Activated CD8-positive, alpha-beta T cell treated with anti-CD3 and anti-CD28 coated beads, Interleukin-2, amount 10 ng/mL, durations not matched to agents 7 days and 5 days (primary cell): ENCODE data around the gene TCF23. TPM values are rescaled to one million over a fixed set of nuclear protein-coding genes. Genes with fewer than 3 reads are reported as not detected.

ENCODE experiments used
- ATAC-seq: fragments of 150-1000 bp; cut with Tn5 transposase; one replicate; pipeline ENCODE4 v1.10.0; 2021; ENCODE audit warnings: moderate library complexity
- CTCF ChIA-PET: fragments of 350-600 bp; sonication (Branson Sonifier 250); formaldehyde crosslinking; loops from one replicate; lab custom pipeline; 2021; ENCODE audit warnings: antibody characterized with exemption; lab: Charles Lee
- POLR2A ChIA-PET: fragments of 350-600 bp; sonication (Branson Sonifier 250); formaldehyde crosslinking; loops from one replicate; lab custom pipeline; 2021; ENCODE audit warnings: antibody characterized with exemption; lab: Charles Lee
- DNase-seq: peaks from one replicate; pipeline ENCODE4 v3.0.0-alpha.2; 2020
- H3K27ac Mint-ChIP-seq: one replicate; pipeline ENCODE4 v1.8.0; 2021; ENCODE audit warnings: mild to moderate bottlenecking, mixed read lengths
- H3K27me3 Mint-ChIP-seq: one replicate; pipeline ENCODE4 v1.8.0; 2021; ENCODE audit warnings: low read depth, mixed read lengths
- H3K36me3 Mint-ChIP-seq: one replicate; pipeline ENCODE4 v1.8.0; 2021; ENCODE audit warnings: low read depth, mixed read lengths
- H3K4me1 Mint-ChIP-seq: one replicate; pipeline ENCODE4 v1.8.0; 2021; ENCODE audit warnings: low read depth, mixed read lengths
- H3K4me3 Mint-ChIP-seq: one replicate; pipeline ENCODE4 v1.8.0; 2021; ENCODE audit warnings: mild to moderate bottlenecking, mixed read lengths
- H3K9me3 Mint-ChIP-seq: one replicate; pipeline ENCODE4 v1.8.0; 2022; ENCODE audit warnings: mixed read lengths; ENCODE audit not compliant: insufficient read depth
- total RNA-seq, 2 experiments: library from RNA; stranded (reverse); gene quantifications; one replicate each; pipeline ENCODE4 v1.2.3, GENCODE V29; 2021

TCF23 gene
- total RNA-seq, 2 experiments from 2014 or later, result not detected

- Mint-ChIP-seq H3K4me1 (no peaks in the 10 kb centered on the region), H3K27me3 (no peaks in the 10 kb centered on the region), H3K36me3 (peaks cover 18% of the 10 kb centered on the region), H3K9me3 (no peaks in the 10 kb centered on the region), H3K4me3 (no peak overlapping the region), H3K27ac (no peak overlapping the region)
- ATAC-seq (no peak), DNase-seq (no peak)
- POLR2A ChIA-PET, result no interaction called here
- CTCF ChIA-PET, result no interaction called here
These were observed 49.8 kb downstream of the TCF23 start for GRCh38 chr2:27198627-27199026.

DNA sequence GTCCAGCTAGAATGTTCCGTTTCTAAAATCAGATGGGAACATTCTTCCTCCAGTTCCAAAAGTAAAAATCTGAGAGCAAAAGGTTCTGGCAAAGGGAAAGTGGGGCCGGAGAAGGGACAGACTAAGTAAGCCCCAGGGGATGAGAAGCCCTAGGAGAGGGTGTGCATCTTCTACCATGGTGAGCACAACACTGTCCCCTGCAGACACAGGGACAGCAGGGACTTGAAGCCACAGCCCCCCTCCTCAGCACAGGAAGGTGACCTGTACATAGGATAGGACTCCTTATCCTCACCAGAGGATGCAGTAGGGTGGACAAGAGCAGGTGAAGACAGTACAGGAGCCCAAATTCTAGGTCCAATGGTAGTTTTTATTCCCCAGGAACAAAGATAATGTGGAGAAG lies 50.4 kb downstream of the TCF23 start:
- ChIA-PET POLR2A (no interaction called here), CTCF (interaction anchor here (0.9 kb wide), 1 partner anchor 30 kb away, joined by 3 read pairs; no protein-coding TSS in a partner anchor)
- DNase-seq (no peak), ATAC-seq (no peak)
- Mint-ChIP-seq H3K36me3 (peaks cover 18% of the 10 kb centered on the region), H3K27me3 (no peaks in the 10 kb centered on the region), H3K9me3 (no peaks in the 10 kb centered on the region), H3K4me1 (peaks cover 1% of the 10 kb centered on the region), H3K27ac (peak overlapping the region; percentile 44), H3K4me3 (no peak overlapping the region)

DNA sequence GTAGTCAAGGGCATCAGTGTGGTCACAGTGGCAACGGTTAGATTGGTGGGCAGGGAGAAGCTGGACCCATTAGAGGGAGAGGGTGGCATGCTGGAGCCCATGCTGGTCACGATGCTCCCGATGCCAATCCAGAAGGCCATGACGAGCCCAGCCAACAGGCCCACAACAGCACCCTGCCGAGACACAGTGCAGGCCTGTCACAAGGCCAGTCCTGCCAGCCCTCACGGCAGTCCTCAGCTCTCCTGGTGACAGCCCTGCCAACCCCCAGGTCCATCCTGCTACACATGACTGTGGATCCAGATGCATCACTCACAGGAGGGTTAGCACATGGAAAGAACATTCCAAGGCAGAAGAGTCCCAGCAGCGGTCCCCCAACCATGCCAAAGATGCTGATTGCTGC lies 52.9 kb downstream of the TCF23 start:
- H3K4me1 Mint-ChIP-seq, result peaks cover 16% of the 10 kb centered on the region
- H3K9me3 Mint-ChIP-seq, result no peaks in the 10 kb centered on the region
- H3K4me3 Mint-ChIP-seq, result no peak overlapping the region
- POLR2A ChIA-PET, result no interaction called here
- H3K36me3 Mint-ChIP-seq, result peaks cover 36% of the 10 kb centered on the region
- no peak overlapping the region for H3K27ac Mint-ChIP-seq
- CTCF ChIA-PET, result no interaction called here
- no peaks in the 10 kb centered on the region for H3K27me3 Mint-ChIP-seq
- DNase-seq (no peak), ATAC-seq (no peak)

- Mint-ChIP-seq H3K36me3 (peaks cover 46% of the 10 kb centered on the region), H3K4me3 (no peak overlapping the region), H3K4me1 (peaks cover 16% of the 10 kb centered on the region), H3K27me3 (no peaks in the 10 kb centered on the region), H3K27ac (peak overlapping the region; percentile 46), H3K9me3 (no peaks in the 10 kb centered on the region)
- DNase-seq (no peak), ATAC-seq (no peak)
- ChIA-PET POLR2A (no interaction called here), CTCF (interaction anchor here (0.7 kb wide), 1 partner anchor 33 kb away, joined by 3 read pairs; no protein-coding TSS in a partner anchor)
These were observed 54.0 kb downstream of the TCF23 start for GRCh38 chr2:27202854-27203253.

DNA sequence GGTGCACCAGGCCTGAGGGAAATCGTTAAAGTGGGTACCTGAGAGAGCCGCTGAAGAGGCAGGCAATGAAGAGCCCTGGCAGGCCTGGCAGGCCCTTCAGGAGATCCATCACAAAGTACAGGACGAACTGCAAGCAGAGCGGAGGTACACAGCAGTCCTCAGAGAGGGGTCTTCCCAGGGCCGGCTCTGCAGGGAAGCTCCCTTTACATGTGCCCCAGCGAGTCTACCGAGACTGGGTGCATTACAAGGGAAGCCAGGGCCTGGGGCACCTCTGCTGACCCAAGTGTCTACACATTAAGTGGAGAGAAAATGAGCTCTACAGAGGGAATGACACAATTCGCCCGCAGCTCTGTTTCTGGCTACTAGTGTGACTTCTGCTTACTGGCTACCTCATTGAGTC lies 54.9 kb downstream of the TCF23 start:
- POLR2A ChIA-PET, result interaction anchor here (1.0 kb wide), 1 partner anchor 8 kb away, joined by 3 read pairs; the partner anchor contains the start of genes ATRAID and SLC5A6
- Mint-ChIP-seq H3K36me3 (peaks cover 47% of the 10 kb centered on the region), H3K27ac (peak overlapping the region; percentile 10), H3K9me3 (no peaks in the 10 kb centered on the region), H3K27me3 (no peaks in the 10 kb centered on the region), H3K4me3 (no peak overlapping the region), H3K4me1 (peaks cover 20% of the 10 kb centered on the region)
- no peak for DNase-seq
- CTCF ChIA-PET, result interaction anchor here (0.7 kb wide), 1 partner anchor 34 kb away, joined by 3 read pairs; no protein-coding TSS in a partner anchor
- no peak for ATAC-seq

- POLR2A ChIA-PET, result no interaction called here
- Mint-ChIP-seq H3K27ac (peak overlapping the region; percentile 64), H3K4me3 (no peak overlapping the region), H3K36me3 (peaks cover 47% of the 10 kb centered on the region), H3K9me3 (no peaks in the 10 kb centered on the region), H3K4me1 (peaks cover 26% of the 10 kb centered on the region), H3K27me3 (no peaks in the 10 kb centered on the region)
- CTCF ChIA-PET, result no interaction called here
- DNase-seq (no peak), ATAC-seq (no peak)
These were observed 55.8 kb downstream of the TCF23 start for GRCh38 chr2:27204566-27204965.

GRCh38 chr2:27205206-27205605 lies 56.4 kb downstream of the TCF23 start:
- peaks cover 32% of the 10 kb centered on the region for H3K4me1 Mint-ChIP-seq
- CTCF ChIA-PET, result no interaction called here
- H3K27ac Mint-ChIP-seq, result no peak overlapping the region

DNA sequence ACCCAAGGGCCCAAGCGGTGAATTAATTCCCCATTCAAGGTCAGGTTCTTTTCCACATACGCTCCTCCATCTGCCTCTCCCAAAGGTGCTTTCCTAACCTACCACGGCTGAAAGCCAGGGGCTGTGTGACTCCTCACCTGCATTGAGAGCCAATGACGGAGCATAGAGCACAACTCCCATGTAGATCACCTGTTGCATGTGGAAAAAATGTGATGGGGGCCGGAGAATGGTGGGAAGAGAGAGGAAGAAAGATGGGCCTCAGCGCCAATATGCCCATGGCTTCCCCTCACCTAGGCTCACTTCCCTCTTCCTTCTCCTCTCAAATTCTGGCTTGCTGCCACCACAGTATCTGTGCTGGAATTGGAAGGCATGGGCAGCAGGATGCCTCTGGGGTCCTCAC lies 57.5 kb downstream of the TCF23 start:
- Mint-ChIP-seq H3K9me3 (no peaks in the 10 kb centered on the region), H3K27me3 (no peaks in the 10 kb centered on the region), H3K4me1 (peaks cover 37% of the 10 kb centered on the region), H3K27ac (no peak overlapping the region), H3K36me3 (peaks cover 47% of the 10 kb centered on the region), H3K4me3 (no peak overlapping the region)
- no peak for DNase-seq
- no peak for ATAC-seq
- CTCF ChIA-PET, result no interaction called here
- POLR2A ChIA-PET, result no interaction called here

More at GRCh38 chr2:27205206-27205605, 56.4 kb downstream of the TCF23 start:
- POLR2A ChIA-PET, result no interaction called here
- ATAC-seq, result no peak
- H3K27me3 Mint-ChIP-seq, result no peaks in the 10 kb centered on the region
- no peak for DNase-seq
- H3K36me3 Mint-ChIP-seq, result peaks cover 48% of the 10 kb centered on the region
- H3K4me3 Mint-ChIP-seq, result no peak overlapping the region
- H3K9me3 Mint-ChIP-seq, result no peaks in the 10 kb centered on the region

Other genes starting within 250 kb of the TCF23 start
- under 1 TPM; 0.52 to 0.95 TPM for gene MAPRE3, start 178.4 kb upstream of the TCF23 start, total RNA-seq
- gene TMEM214, start 116.0 kb upstream of the TCF23 start, total RNA-seq, result 10 to 100 TPM; 73.7 to 75.6 TPM
- 10 to 100 TPM; 13.9 to 14.8 TPM for gene AGBL5, start 97.3 kb upstream of the TCF23 start, total RNA-seq
- 100 to 1,000 TPM; 334 to 346 TPM for gene OST4, start 77.3 kb upstream of the TCF23 start, total RNA-seq
- 1 to 10 TPM; 1.1 to 1.4 TPM for gene EMILIN1, start 70.4 kb upstream of the TCF23 start, total RNA-seq
- gene KHK, start 62.2 kb upstream of the TCF23 start, total RNA-seq, result 10 to 100 TPM; 12.1 to 12.4 TPM
- gene CGREF1, start 29.9 kb upstream of the TCF23 start, total RNA-seq, result under 1 TPM; 0.61 to 0.94 TPM
- gene ABHD1, start 25.2 kb upstream of the TCF23 start, total RNA-seq, result under 1 TPM; 0.23 to 0.45 TPM
- 10 to 100 TPM; 66.5 to 72.1 TPM for gene PREB, start 14.4 kb upstream of the TCF23 start, total RNA-seq
- gene PRR30, start 9.6 kb upstream of the TCF23 start, total RNA-seq, result not detected
- gene ATRAID, start 63.0 kb downstream of the TCF23 start, total RNA-seq, result 10 to 100 TPM; 60.2 to 64.7 TPM
- 10 to 100 TPM; 41.5 to 47.4 TPM for gene SLC5A6, start 63.3 kb downstream of the TCF23 start, total RNA-seq
- 10 to 100 TPM; 83.7 to 85.1 TPM for gene CAD, start 68.4 kb downstream of the TCF23 start, total RNA-seq
- gene SLC30A3, start 114.0 kb downstream of the TCF23 start, total RNA-seq, result not detected
- gene DNAJC5G, start 126.4 kb downstream of the TCF23 start, total RNA-seq, result not detected
- under 1 TPM; 0.26 to 0.31 TPM for gene TRIM54, start 133.4 kb downstream of the TCF23 start, total RNA-seq
- 1 to 10 TPM; 2.2 to 2.6 TPM for gene UCN, start 159.4 kb downstream of the TCF23 start, total RNA-seq
- gene MPV17, start 174.1 kb downstream of the TCF23 start, total RNA-seq, result 10 to 100 TPM; 78.0 to 80.5 TPM
- gene GTF3C2, start 207.8 kb downstream of the TCF23 start, total RNA-seq, result 10 to 100 TPM; 60.9 to 62.6 TPM
- 10 to 100 TPM; 34.5 to 37.0 TPM for gene EIF2B4, start 221.3 kb downstream of the TCF23 start, total RNA-seq
- gene SNX17, start 221.6 kb downstream of the TCF23 start, total RNA-seq, result 100 to 1,000 TPM; 119 to 120 TPM
- gene ZNF513, start 231.7 kb downstream of the TCF23 start, total RNA-seq, result 10 to 100 TPM; 11.8 to 13.3 TPM